Testis (tissue), 3 donors: Measurements from ENCODE around the gene C1orf94. TPM values are rescaled to one million over a fixed set of nuclear protein-coding genes. Genes with fewer than 3 reads are reported as not detected.

Experiments
- DNase-seq: peaks from one replicate; pipeline ENCODE4 v3.0.0-alpha.2; 2019
- H3K27ac ChIP-seq, 2 donors: fragments of 200-600 bp; sonication (generic); one replicate each; pipeline ENCODE4 v1.5.1; 2019
- H3K27me3 ChIP-seq: fragments of 200-600 bp; sonication (generic); one replicate; pipeline ENCODE4 v1.5.1; 2019
- H3K36me3 ChIP-seq: fragments of 200-600 bp; sonication (generic); one replicate; pipeline ENCODE4 v1.5.1; 2017; ENCODE audit warnings: low read depth; ENCODE audit errors: missing control alignments
- H3K4me1 ChIP-seq: fragments of 200-600 bp; sonication (generic); one replicate; pipeline ENCODE4 v1.5.1; 2019
- H3K4me3 ChIP-seq, 2 donors: fragments of 200-600 bp; sonication (generic); one replicate each; pipeline ENCODE4 v1.5.1; 2017 to 2019
- H3K9me3 ChIP-seq: fragments of 200-600 bp; sonication (generic); one replicate; pipeline ENCODE4 v1.5.1; 2017
- POLR2A ChIP-seq: fragments of 450-650 bp; IDR thresholded peaks from one replicate; pipeline ENCODE4 v1.6.1; 2017; ENCODE audit warnings: antibody characterized with exemption, mild to moderate bottlenecking, moderate library complexity
- WGBS, 2 donors: methylation state at CpG; one replicate each; pipeline ENCODE4 v1.1.5; 2018; 5-methylcytosine and 5-hydroxymethylcytosine counted together
- intact Hi-C: fragments of 100-400 bp; cut with DNase I; formaldehyde crosslinking; loops from one replicate; pipeline ENCODE4 v1.15.1; 2023; ENCODE audit warnings: low total_unique reads
- polyA plus RNA-seq: library from polyadenylated mRNA; stranded (reverse); fragments of 350-450 nt; fragmentation: Illumina TruSeq; extraction: RNeasy Lipid Tissue Mini Kit (QIAGEN cat#74804); gene quantifications from one replicate; pipeline ENCODE4 v1.2.3, GENCODE V29; 2014; ENCODE audit warnings: low read depth, low replicate concordance; ENCODE audit not compliant: insufficient read depth
- total RNA-seq, 2 donors: library from RNA; depleted of rRNA; stranded (reverse); fragments of >200 nt; gene quantifications; one replicate each; pipeline ENCODE4 v1.2.3, GENCODE V29; 2016
- TF ChIP-seq, protein P1 (sequence below), 3 experiments: fragments of 450-650 bp in 2 of 3; fragments of 200-600 bp in 1 of 3; sonication (generic) in 1 of 3; IDR thresholded peaks; one replicate each; pipeline ENCODE4 v1.5.1; 2016 to 2019; ENCODE audit warnings: antibody characterized with exemption in 3 of 3, mild to moderate bottlenecking in 2 of 3, moderate library complexity in 1 of 3

C1orf94 gene
- total and polyA plus RNA-seq, 3 donors from 2014 or later, result 16.5 to 68.8 (median 17.9) TPM

DNA sequence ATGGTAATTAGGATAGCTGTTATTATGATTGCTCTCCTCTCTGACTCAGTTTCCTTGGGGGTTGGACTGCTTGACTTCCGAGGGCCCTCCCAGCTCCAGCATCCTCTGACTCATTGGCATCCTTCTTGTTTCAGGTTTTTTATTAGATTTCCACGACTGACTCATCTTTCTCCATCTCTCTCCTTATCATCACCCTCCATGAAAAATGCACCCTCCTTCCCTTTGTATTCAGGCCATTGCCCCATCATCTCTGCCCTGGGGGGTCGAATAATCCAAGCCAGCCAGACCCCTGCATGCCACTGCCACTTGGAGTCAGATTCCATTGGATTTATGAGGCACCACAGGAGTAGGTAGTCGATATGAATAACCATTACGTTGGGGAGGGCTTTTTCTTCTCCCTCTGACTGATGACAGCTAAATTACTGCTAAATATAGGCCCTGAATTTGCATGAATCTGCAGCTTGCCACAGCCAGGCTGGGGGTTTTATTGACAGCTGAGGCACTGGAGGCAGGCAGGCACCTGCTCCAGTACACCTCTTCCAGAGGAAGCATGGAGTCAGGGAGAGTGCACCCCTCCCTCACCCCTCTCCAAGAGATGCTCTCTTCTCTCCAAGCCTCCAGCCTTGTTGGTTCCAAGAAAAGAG, 91.7 kb downstream of the C1orf94 start:
- 36 to 58% methylated on average over 4 to 5 of the region's 5 CpGs for WGBS, 2 donors

More for the DNA sequence above, 91.7 kb downstream of the C1orf94 start:
- DNase-seq, result no peak
- Histone ChIP-seq H3K27ac (no peak overlapping the region), H3K4me1 (no peaks in the 10 kb centered on the region), H3K9me3 (no peaks in the 10 kb centered on the region), H3K36me3 (no peaks in the 10 kb centered on the region), H3K4me3 (no peak overlapping the region), H3K27me3 (no peaks in the 10 kb centered on the region)
- intact Hi-C loops, result no loop called here
- TF ChIP-seq, protein P1, sequence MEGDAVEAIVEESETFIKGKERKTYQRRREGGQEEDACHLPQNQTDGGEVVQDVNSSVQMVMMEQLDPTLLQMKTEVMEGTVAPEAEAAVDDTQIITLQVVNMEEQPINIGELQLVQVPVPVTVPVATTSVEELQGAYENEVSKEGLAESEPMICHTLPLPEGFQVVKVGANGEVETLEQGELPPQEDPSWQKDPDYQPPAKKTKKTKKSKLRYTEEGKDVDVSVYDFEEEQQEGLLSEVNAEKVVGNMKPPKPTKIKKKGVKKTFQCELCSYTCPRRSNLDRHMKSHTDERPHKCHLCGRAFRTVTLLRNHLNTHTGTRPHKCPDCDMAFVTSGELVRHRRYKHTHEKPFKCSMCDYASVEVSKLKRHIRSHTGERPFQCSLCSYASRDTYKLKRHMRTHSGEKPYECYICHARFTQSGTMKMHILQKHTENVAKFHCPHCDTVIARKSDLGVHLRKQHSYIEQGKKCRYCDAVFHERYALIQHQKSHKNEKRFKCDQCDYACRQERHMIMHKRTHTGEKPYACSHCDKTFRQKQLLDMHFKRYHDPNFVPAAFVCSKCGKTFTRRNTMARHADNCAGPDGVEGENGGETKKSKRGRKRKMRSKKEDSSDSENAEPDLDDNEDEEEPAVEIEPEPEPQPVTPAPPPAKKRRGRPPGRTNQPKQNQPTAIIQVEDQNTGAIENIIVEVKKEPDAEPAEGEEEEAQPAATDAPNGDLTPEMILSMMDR (IDR thresholded peaks at IDR 0.05), result no peak
- no peak for TF ChIP-seq POLR2A

Other genes starting within 250 kb of the C1orf94 start
- gene CSMD2, start 11.7 kb upstream of the C1orf94 start, total RNA-seq, result 1 to 10 TPM; 2.7 to 3.8 TPM
- 1.2 TPM for gene CSMD2, start 11.7 kb upstream of the C1orf94 start, polyA plus RNA-seq